OCI-LY7 (cell line): ENCODE measurements around the gene DDN.

ENCODE experiments used
- EZH2phosphoT487 ChIP-seq: fragments of 200-600 bp; sonication (generic); IDR thresholded peaks from 2 replicates; pipeline ENCODE4 v1.6.1; 2018; ENCODE audit warnings: low read depth, borderline replicate concordance, mild to moderate bottlenecking, mixed run types, antibody characterized with exemption, low read length, moderate library complexity, mixed read lengths
- TF ChIP-seq, protein P1 (sequence below): fragments of 200-600 bp; sonication (generic); conservative IDR thresholded peaks from 2 replicates; pipeline ENCODE4 v1.5.1; 2014; ENCODE audit warnings: mild to moderate bottlenecking, antibody characterized with exemption, low read length, moderate library complexity, mixed read lengths

DNA sequence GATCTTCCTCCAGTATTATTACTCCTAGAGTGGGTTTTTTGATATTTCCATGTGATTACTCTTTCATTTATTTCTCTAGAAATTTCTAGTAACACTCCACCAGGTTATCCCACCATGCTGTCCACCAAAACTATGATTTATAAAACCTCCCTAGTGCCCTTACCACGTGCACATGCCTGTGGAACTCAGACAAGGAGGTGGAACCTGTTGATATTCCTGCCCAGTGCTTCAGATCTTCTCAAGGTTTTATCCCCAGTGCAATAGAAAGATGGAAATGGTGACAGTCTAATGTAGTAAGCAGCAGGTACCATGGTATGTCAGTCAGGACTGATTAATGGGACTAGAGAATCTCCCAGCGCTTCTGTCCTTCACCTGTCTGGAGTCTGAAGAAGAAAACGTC, 38.3 kb downstream of the DDN start:
- TF ChIP-seq EZH2phosphoT487 = no peak
- TF ChIP-seq, protein P1, sequence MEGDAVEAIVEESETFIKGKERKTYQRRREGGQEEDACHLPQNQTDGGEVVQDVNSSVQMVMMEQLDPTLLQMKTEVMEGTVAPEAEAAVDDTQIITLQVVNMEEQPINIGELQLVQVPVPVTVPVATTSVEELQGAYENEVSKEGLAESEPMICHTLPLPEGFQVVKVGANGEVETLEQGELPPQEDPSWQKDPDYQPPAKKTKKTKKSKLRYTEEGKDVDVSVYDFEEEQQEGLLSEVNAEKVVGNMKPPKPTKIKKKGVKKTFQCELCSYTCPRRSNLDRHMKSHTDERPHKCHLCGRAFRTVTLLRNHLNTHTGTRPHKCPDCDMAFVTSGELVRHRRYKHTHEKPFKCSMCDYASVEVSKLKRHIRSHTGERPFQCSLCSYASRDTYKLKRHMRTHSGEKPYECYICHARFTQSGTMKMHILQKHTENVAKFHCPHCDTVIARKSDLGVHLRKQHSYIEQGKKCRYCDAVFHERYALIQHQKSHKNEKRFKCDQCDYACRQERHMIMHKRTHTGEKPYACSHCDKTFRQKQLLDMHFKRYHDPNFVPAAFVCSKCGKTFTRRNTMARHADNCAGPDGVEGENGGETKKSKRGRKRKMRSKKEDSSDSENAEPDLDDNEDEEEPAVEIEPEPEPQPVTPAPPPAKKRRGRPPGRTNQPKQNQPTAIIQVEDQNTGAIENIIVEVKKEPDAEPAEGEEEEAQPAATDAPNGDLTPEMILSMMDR = no peak
